Endothelial cell of umbilical vein (primary cell): ENCODE measurements around the gene INIP. TPM values are rescaled to one million over a fixed set of nuclear protein-coding genes. Genes with fewer than 3 reads are reported as not detected.

Source experiments
- BruUV-seq: library from RNA; stranded (reverse); fragments of 400-500 nt; replicated peaks from 2 replicates; lab custom pipeline; 2021; lab: Mats Ljungman, UMichigan
- CTCF ChIA-PET: fragments of 300-600, 350-600 bp; sonication (Branson Sonifier 250); formaldehyde crosslinking; loops from one replicate; lab custom pipeline; 2021; ENCODE audit warnings: antibody characterized with exemption, inconsistent platforms; lab: Charles Lee
- POLR2A ChIA-PET: fragments of 300-600, 350-600 bp; sonication (Branson Sonifier 250); formaldehyde crosslinking; loops from one replicate; lab custom pipeline; 2021; ENCODE audit warnings: antibody characterized with exemption, inconsistent platforms; lab: Charles Lee
- DNase-seq: peaks from one replicate; pipeline ENCODE4 v3.0.0-alpha.2; 2011; ENCODE audit warnings: low read depth, low spot score
- FAIRE-seq: peaks from 2 replicates; lab custom pipeline; 2011; peaks lifted over from hg19 to GRCh38; lab: Jason Lieb, UNC
- H2AFZ ChIP-seq: 2 replicates; pipeline ENCODE4 v1.6.0; 2012; ENCODE audit warnings: low read depth, low read length, control low read depth, inconsistent platforms
- H3K27ac ChIP-seq: 2 replicates; pipeline ENCODE4 v1.5.1; 2011; ENCODE audit warnings: low read depth, mild to moderate bottlenecking, control low read depth, low read length, moderate library complexity; ENCODE audit not compliant: insufficient read depth
- H3K27me3 ChIP-seq, 2 experiments: 2 replicates each; pipeline versions ENCODE4 v1.6.0 to v1.6.1; 2011; ENCODE audit warnings: low read length in 2 of 2, mixed read lengths in 1 of 2; ENCODE audit not compliant: control insufficient read depth in 2 of 2, insufficient read depth in 2 of 2
- H3K36me3 ChIP-seq, 2 experiments: 2 replicates in 1 of 2; 3 replicates in 1 of 2; pipeline ENCODE4 v1.5.1; 2011; ENCODE audit warnings: low read length in 2 of 2, mild to moderate bottlenecking in 1 of 2, moderate library complexity in 1 of 2; ENCODE audit not compliant: control insufficient read depth in 2 of 2, insufficient read depth in 2 of 2; ENCODE audit errors: extremely low read depth in 1 of 2
- H3K4me1 ChIP-seq: 3 replicates; pipeline ENCODE4 v1.5.1; 2011; ENCODE audit warnings: mild to moderate bottlenecking, low read length; ENCODE audit not compliant: control insufficient read depth, insufficient read depth; ENCODE audit errors: extremely low read depth
- H3K4me2 ChIP-seq: 2 replicates; pipeline ENCODE4 v1.6.1; 2011; ENCODE audit warnings: low read length, control low read depth, mixed read lengths; ENCODE audit not compliant: insufficient read depth
- H3K4me3 ChIP-seq, 3 experiments: fragments of 200-600 bp in 1 of 3; sonication (generic), shearing (Covaris generic) in 1 of 3; replicated peaks in 1 of 3; 2 replicates each; pipeline ENCODE4 v1.5.1; 2011 to 2016; ENCODE audit warnings: control low read depth in 3 of 3, low read length in 3 of 3, mild to moderate bottlenecking in 2 of 3, inconsistent platforms in 1 of 3, low read depth in 1 of 3, moderate library complexity in 1 of 3; ENCODE audit not compliant: insufficient read depth in 1 of 3
- H3K79me2 ChIP-seq: 2 replicates; pipeline ENCODE4 v1.6.0; 2012; ENCODE audit warnings: low read length, inconsistent platforms; ENCODE audit not compliant: control insufficient read depth, insufficient read depth
- H3K9ac ChIP-seq: replicated peaks from 2 replicates; pipeline ENCODE3; 2011; ENCODE audit warnings: low read length, control low read depth; ENCODE audit not compliant: insufficient read depth; ENCODE audit errors: extremely low read depth
- H3K9me1 ChIP-seq: replicated peaks from 3 replicates; pipeline ENCODE4 v1.6.0; 2011; ENCODE audit warnings: mild to moderate bottlenecking, low read length; ENCODE audit not compliant: control insufficient read depth, insufficient read depth; ENCODE audit errors: extremely low read depth
- H3K9me3 ChIP-seq: replicated peaks from 2 replicates; pipeline ENCODE4 v1.5.1; 2012; ENCODE audit warnings: low read length, inconsistent platforms; ENCODE audit not compliant: control insufficient read depth, insufficient read depth
- H4K20me1 ChIP-seq: replicated peaks from 2 replicates; pipeline ENCODE3; 2011; ENCODE audit warnings: mild to moderate bottlenecking, low read length; ENCODE audit not compliant: control insufficient read depth, insufficient read depth; ENCODE audit errors: extremely low read depth
- CTCF ChIP-seq, 2 donors: IDR thresholded peaks; 1 replicate in 1 of 2; 2 replicates in 1 of 2; pipeline ENCODE4 v1.5.1; 2011; ENCODE audit warnings: low read length in 2 of 2, mild to moderate bottlenecking in 2 of 2, moderate library complexity in 2 of 2, control low read depth in 1 of 2, inconsistent platforms in 1 of 2, low read depth in 1 of 2; ENCODE audit not compliant: insufficient read depth in 1 of 2; ENCODE audit errors: extremely low read depth in 1 of 2
- FOS ChIP-seq: IDR thresholded peaks from 2 replicates; pipeline ENCODE4 v1.6.1; 2011; ENCODE audit warnings: mild to moderate bottlenecking, low read length, moderate library complexity, borderline replicate concordance; ENCODE audit not compliant: insufficient read depth
- GATA2 ChIP-seq: IDR thresholded peaks from 2 replicates; pipeline ENCODE4 v1.7.0; 2011; ENCODE audit warnings: low read depth, mild to moderate bottlenecking, moderate library complexity, mixed read lengths, low read length; ENCODE audit not compliant: insufficient read length, insufficient read depth
- JUN ChIP-seq: IDR thresholded peaks from 2 replicates; pipeline ENCODE4 v1.6.1; 2011; ENCODE audit warnings: borderline replicate concordance, low read depth; ENCODE audit not compliant: insufficient read length, insufficient read depth
- dilution Hi-C: fragments of 300-500 bp; cut with MboI; formaldehyde crosslinking; loops from one replicate; pipeline ENCODE4 v1.15.0; 2019; ENCODE audit warnings: low sequenced_read_pairs; ENCODE audit not compliant: extremely low pct_ligation_motif_present
- intact Hi-C: fragments of 100-400 bp; cut with micrococcal nuclease; formaldehyde crosslinking; loops from one replicate; pipeline ENCODE4 v1.10.0; 2022
- polyA plus RNA-seq, 4 experiments: library from polyadenylated mRNA; depleted of rRNA in 3 of 4; stranded (reverse) in 3 of 4; unstranded in 1 of 4; fragments of >200 nt; gene quantifications; 2 replicates each; pipeline versions ENCODE4 v1.2.1 to v1.2.3, GENCODE V29; 2011 to 2012; ENCODE audit warnings: missing spikeins in 1 of 4
- total RNA-seq: library from RNA; stranded (reverse); gene quantifications from 2 replicates; pipeline ENCODE4 v1.2.3, GENCODE V29; 2021
- TF ChIP-seq, protein P1 (sequence below): IDR thresholded peaks from 2 replicates; pipeline ENCODE4 v1.6.1; 2011; ENCODE audit not compliant: insufficient read depth, insufficient read length

The INIP gene
- total and polyA plus RNA-seq, 2 donors (not counting 3 experiments of a cell fraction or from before 2014, with no cell fraction given), result 12.3 to 25.7 TPM

DNA sequence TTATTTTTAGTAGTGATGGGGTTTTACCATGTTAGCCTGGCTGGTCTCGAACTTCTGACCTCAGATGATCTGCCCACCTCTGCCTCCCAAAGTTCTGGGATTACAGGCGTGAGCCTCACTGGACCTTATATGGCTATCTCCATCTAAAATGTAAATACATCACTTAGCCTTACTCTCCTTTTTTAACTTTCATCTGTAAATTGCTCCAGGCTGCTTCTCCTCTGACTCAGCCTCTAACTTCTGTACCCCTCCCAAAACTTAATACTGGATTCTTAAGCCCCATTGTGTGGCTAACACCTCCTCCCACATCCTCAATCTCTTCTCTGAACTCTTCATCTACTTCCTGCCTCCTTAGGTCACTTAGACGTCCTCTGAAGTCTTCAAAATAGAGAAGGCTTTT lies 36.7 kb upstream of the INIP start:
- no peak overlapping the region for H3K27ac ChIP-seq
- H3K27me3 ChIP-seq, result no peaks in the 10 kb centered on the region
- POLR2A ChIA-PET, result no interaction called here
- H2AFZ ChIP-seq, result no peak overlapping the region
- H3K4me2 ChIP-seq, result no peak overlapping the region
- no peaks in the 10 kb centered on the region for H3K9me3 ChIP-seq
- H3K79me2 ChIP-seq, result no peaks in the 10 kb centered on the region
- dilution Hi-C loops, result no loop called here
- H4K20me1 ChIP-seq, result no peaks in the 10 kb centered on the region
- H3K36me3 ChIP-seq, result no peaks in the 10 kb centered on the region
- FAIRE-seq (no peak), DNase-seq (no peak)
- CTCF ChIA-PET, result interaction anchor here (1.4 kb wide), 1 partner anchor 14 kb away, joined by 3 read pairs; no protein-coding TSS in a partner anchor
- no TSS peak for BruUV-seq
- H3K4me1 ChIP-seq, result peaks cover 10% of the 10 kb centered on the region
- intact Hi-C loops, result loop anchor here (5.0 kb wide), 1 partner anchor 148 kb away; no protein-coding TSS in a partner anchor
- TF ChIP-seq, protein P1, sequence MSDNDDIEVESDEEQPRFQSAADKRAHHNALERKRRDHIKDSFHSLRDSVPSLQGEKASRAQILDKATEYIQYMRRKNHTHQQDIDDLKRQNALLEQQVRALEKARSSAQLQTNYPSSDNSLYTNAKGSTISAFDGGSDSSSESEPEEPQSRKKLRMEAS, result no peak
- TF ChIP-seq GATA2, result no peak
- TF ChIP-seq CTCF (IDR thresholded peaks at IDR 0.05; ENCODE audit: extremely low read depth in 1 of 2, insufficient read depth in 1 of 2, low read depth in 1 of 2, low read length in 2 of 2), result no peak
- no peak for TF ChIP-seq JUN
- H3K9ac ChIP-seq, result no peak overlapping the region
- H3K4me3 ChIP-seq, result no peak overlapping the region
- no peaks in the 10 kb centered on the region for H3K9me1 ChIP-seq

DNA sequence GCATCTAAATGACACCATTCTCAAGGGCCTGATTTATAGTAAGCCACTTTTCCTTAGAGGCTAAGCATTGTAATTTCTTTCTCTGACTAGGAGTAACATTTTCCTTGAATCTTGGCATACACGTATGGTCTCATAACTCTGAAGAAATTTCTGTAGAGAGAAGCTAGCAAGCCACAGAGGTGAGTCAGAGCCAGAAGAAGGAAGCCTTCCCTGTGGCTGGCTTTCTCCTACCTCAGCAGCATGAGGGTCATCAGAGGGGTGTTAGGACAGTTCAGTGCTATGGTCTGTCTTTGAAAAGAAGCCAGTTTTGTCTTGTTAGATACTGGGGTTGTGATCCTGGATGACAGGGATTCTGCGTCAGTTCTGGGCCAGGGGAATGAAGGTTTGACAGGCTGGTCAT lies 35.8 kb upstream of the INIP start:
- DNase-seq (no peak), FAIRE-seq (peak; percentile 42)
- Histone ChIP-seq H3K27ac (no peak overlapping the region), H3K4me3 (no peak overlapping the region), H3K27me3 (no peaks in the 10 kb centered on the region), H3K9me1 (no peaks in the 10 kb centered on the region), H4K20me1 (no peaks in the 10 kb centered on the region), H3K9me3 (no peaks in the 10 kb centered on the region), H3K36me3 (no peaks in the 10 kb centered on the region), H3K4me1 (peaks cover 10% of the 10 kb centered on the region), H3K9ac (no peak overlapping the region), H2AFZ (no peak overlapping the region), H3K79me2 (no peaks in the 10 kb centered on the region), H3K4me2 (no peak overlapping the region)
- TF ChIP-seq FOS, result peak; percentile 28
- TF ChIP-seq, protein P1, result no peak
- ChIA-PET CTCF (no interaction called here), POLR2A (no interaction called here)
- dilution Hi-C loops, result no loop called here
- no TSS peak for BruUV-seq
- intact Hi-C loops, result loop anchor here (5.0 kb wide), 1 partner anchor 149 kb away; no protein-coding TSS in a partner anchor
